Fibroblast of mammary gland (primary cell): ENCODE data around the gene TARS2.
A peak's percentile ranks its signal among the peaks of the same experiment; 100 is the strongest.

Experiments
- DNase-seq: peaks from one replicate; pipeline ENCODE4 v3.0.0-alpha.2; 2010; ENCODE audit warnings: low read depth
- H3K4me3 ChIP-seq: 2 replicates; pipeline ENCODE4 v1.5.1; 2011; ENCODE audit warnings: low read depth, mild to moderate bottlenecking, low read length, moderate library complexity; ENCODE audit not compliant: control insufficient read depth
- TF ChIP-seq, protein P1 (sequence below): conservative IDR thresholded peaks from 2 replicates; pipeline ENCODE4 v1.5.1; 2011; ENCODE audit warnings: low read depth, low read length, inconsistent platforms; ENCODE audit not compliant: control insufficient read depth, insufficient read depth

TARS2 gene

DNA sequence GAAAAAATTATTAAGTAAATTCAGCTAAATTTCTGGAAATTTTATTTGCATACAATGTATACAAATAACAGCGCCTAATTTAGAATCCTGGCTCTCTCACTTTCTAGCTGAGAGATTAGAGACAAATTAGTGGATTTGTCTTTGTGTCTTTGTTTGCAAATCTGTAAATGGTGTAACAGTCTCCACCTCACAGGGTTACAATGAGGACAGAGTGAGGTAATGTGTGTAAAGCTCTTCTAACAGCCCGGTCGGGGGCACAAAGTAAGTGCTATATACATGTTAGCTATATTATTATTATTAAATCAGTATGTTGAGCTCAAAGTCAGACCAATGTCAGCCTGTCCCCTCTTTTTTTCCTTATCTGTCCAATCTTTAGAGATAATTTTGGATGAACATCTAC lies 57.0 kb downstream of the TARS2 start:
- H3K4me3 ChIP-seq, result no peak overlapping the region
- TF ChIP-seq, protein P1, sequence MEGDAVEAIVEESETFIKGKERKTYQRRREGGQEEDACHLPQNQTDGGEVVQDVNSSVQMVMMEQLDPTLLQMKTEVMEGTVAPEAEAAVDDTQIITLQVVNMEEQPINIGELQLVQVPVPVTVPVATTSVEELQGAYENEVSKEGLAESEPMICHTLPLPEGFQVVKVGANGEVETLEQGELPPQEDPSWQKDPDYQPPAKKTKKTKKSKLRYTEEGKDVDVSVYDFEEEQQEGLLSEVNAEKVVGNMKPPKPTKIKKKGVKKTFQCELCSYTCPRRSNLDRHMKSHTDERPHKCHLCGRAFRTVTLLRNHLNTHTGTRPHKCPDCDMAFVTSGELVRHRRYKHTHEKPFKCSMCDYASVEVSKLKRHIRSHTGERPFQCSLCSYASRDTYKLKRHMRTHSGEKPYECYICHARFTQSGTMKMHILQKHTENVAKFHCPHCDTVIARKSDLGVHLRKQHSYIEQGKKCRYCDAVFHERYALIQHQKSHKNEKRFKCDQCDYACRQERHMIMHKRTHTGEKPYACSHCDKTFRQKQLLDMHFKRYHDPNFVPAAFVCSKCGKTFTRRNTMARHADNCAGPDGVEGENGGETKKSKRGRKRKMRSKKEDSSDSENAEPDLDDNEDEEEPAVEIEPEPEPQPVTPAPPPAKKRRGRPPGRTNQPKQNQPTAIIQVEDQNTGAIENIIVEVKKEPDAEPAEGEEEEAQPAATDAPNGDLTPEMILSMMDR, result no peak
- no peak for DNase-seq

DNA sequence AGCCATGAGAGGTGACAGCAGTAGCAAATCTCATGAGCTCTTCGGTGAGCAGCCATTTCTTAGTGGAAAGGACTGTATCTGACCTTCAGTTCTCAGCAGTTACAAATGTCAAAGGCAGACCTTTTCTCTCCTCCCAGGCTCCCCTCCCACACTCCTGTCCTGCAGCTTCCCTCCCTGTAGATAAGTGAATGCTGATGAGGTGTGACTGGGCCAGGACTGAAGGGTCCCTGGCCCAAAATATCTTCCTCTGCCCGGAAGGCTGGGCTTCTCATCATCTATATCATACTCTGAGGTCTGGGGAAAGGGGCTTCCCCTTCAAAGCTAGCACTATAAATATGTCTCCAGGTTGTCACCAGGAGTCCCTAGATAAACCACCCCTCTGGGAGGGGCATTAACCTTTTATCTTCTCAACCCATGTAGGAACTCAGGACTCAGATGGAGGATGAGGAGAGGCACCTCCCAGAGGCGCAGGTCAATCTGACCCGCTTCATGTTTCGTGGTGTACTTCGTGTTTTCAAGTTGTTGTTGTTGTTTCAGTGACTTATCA lies 58.3 kb downstream of the TARS2 start:
- no peak overlapping the region for H3K4me3 ChIP-seq
- DNase-seq, result no peak
- TF ChIP-seq, protein P1, result no peak

DNA sequence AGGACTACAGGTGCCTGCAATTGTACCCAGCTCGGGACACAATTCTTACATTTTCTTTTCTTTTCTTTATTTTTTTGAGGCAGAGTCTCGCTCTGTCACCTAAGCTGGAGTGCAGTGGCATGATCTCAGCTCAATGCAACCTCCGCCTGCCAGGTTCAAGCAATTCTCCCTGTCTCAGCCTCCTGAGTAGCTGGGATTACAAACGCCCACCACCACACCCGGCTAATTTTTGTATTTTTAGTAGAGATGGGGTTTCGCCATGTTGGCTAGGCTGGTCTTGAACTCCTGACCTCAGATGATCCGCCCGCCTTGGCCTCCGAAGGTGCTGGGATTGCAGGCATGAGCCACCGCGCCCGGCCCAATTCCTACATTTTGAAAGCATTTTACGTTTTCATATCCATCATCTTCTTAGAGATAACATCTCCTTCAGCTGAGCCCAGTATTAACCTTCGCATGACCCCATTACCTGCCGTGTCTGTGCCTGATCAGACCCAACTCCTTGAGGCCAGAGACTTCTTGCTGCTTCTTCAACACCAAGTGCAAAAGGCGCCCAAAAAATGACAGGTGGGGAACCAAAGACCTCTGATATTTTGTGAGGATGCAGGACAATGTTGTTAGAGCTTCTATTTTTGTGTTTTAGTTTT lies 59.2 kb downstream of the TARS2 start:
- DNase-seq, result no peak
- TF ChIP-seq, protein P1, result no peak
- no peak overlapping the region for H3K4me3 ChIP-seq

DNA sequence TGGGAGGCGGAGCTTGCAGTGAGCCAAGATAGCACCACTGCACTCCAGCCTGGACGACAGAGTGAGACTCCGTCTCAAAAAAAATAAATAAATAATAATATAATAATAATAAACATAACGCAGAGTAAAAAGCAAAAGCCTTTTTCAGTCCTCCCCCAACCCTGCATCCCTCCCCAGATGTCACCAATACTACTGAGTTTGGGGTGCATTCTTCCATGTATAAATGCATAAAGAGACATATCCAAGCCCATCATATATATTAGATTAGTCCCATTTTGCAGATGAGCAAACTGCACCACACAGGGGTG lies 61.1 kb downstream of the TARS2 start:
- DNase-seq, result no peak
- H3K4me3 ChIP-seq, result peak overlapping the region; percentile 52
- TF ChIP-seq, protein P1, result no peak

DNA sequence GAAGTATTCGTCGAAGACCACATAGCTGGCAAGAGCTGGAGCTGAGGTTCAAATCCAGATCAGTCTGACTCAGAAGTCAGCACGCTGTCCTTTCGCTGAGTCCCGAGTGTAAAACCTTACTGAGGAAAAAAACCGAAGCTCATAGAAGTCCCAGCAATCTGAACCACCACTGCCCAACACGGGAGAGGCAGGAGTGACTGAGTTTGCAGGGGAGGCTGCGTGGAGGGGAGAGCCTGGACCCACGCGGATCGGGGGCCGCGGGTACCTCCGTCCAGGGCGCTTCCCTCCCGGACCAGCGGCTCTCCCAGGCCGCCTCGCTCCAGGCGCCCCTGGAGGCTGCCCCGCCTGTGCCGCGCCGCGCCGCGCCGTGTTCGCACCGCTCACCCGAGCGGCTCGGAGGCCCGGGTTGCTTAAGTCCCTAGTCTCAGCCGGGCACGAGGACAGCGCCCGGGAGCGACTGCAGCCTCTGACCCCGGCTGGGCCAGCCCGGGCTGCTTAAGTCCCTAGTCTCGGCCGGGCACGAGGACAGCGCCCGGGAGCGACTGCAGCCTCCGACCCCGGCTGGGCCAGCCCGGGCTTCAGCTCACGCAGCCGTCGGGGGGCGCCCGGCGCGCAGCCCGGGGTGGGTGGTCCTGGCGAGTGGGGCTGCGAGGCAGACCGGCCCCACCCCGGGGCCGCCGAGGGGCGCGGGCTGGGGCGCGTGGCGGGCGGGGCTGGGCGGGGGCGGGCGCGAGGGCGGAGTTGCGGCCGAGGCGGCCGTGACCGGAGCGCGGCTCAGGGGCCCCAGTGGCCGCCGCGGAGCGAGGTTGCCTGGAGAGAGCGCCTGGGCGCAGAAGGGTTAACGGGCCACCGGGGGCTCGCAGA lies 61.6 kb downstream of the TARS2 start, which contains the start of gene ADAMTSL4:
TSS of gene ADAMTSL4 (plus strand) at position 777 of the 864 bp plus-strand sequence. CDS start 2,881 bp downstream, outside the sequence.
- TF ChIP-seq, protein P1, result no peak
- DNase-seq, result peak; percentile 87

DNA sequence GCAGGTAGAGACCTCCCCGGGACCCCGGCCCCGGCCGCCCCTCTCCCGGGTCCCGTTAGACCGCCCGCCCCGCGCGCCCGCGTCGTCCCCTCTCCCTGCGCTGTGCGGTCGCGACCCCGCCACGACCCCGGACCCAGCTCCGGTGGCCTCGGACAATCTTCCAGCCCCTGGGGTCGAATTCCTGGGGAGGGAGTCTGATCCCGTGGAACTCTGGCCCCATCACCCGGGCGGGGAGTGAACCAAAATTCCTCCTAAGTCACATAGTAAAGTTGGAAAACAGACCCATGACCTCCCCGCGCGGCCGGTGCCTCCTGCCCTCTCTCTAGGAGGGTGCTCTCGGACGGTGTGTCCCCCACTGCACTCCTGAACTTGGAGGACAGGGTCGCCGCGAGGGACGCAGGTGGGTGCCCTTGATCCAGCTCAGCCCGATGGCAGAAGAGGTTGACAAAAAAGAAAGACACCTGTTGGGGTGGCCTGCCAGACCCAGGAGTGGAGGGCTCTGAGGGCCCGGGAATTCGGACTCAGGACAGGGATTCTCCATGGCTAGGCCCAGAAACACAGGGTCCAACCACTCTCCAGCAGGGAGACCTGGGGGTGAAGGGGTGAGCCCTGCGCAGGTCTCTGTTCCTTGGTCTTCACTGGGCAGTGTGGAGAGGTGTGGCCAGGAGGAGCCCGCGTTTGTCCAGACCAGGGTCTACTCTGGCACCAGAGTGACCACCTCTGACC lies 62.4 kb downstream of the TARS2 start:
- TF ChIP-seq, protein P1, result no peak
- peak; percentile 34 for DNase-seq
- peak overlapping the region; percentile 67 for H3K4me3 ChIP-seq

More for the DNA sequence above, 61.6 kb downstream of the TARS2 start, which contains the start of gene ADAMTSL4:
- peak within 1 kb of the TSS; percentile 67 for H3K4me3 ChIP-seq
